ENCODE measurements around the gene CNDP1.

Gene CNDP1

DNA sequence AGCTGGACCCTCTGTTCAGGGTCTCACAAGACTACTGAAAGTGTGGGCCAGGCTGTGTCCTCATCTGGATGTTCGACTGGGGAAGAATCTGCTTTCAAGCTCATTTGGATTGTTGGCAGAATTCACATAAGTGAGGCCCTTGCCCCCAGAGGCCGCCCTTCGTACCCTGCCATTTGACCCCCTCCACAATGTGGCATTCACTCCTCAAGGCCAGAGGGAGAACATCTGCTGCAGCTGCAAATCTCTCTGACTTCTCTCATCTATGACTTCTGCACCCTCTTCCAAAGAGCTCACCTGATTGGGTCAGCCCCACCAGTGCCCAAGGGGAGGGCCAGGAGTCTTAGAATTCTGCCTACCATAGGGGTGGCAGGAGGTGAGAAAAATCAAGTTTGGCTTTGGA lies 42.0 kb upstream of the CNDP1 start:
- Histone ChIP-seq H3K4me3 (ENCODE audit: low read depth, low read length) (no peak overlapping the region), H3K27me3 (no peaks in the 10 kb centered on the region), H3K4me1 (no peaks in the 10 kb centered on the region), H3K36me3 (no peaks in the 10 kb centered on the region), H3K9me3 (no peaks in the 10 kb centered on the region)
- no peak for DNase-seq
- TF ChIP-seq, protein P1, sequence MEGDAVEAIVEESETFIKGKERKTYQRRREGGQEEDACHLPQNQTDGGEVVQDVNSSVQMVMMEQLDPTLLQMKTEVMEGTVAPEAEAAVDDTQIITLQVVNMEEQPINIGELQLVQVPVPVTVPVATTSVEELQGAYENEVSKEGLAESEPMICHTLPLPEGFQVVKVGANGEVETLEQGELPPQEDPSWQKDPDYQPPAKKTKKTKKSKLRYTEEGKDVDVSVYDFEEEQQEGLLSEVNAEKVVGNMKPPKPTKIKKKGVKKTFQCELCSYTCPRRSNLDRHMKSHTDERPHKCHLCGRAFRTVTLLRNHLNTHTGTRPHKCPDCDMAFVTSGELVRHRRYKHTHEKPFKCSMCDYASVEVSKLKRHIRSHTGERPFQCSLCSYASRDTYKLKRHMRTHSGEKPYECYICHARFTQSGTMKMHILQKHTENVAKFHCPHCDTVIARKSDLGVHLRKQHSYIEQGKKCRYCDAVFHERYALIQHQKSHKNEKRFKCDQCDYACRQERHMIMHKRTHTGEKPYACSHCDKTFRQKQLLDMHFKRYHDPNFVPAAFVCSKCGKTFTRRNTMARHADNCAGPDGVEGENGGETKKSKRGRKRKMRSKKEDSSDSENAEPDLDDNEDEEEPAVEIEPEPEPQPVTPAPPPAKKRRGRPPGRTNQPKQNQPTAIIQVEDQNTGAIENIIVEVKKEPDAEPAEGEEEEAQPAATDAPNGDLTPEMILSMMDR (IDR thresholded peaks at IDR 0.05; ENCODE audit: low read depth, low read length): no peak

DNA sequence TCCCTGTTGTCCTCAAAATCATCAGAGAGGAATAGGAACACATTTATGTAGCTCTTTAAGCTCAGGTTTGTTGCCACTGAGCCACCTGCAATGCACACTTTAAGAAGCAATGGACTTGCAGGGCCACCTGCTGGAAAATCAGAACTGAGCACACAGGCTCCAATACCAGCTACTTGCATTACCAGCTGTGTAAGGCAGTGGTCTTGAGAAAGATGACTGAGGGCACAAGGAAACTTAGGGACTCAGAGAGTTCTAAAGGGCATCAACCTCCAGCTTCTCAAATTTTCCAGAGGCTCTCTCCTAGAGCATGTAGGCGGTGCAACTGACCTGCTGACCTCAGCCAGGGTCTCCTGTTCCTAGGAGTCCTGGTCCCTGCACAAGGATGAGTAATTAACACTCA lies 40.6 kb upstream of the CNDP1 start:
- H3K9me3 ChIP-seq: no peaks in the 10 kb centered on the region
- H3K4me3 ChIP-seq (ENCODE audit: low read depth, low read length): no peak overlapping the region
- no peaks in the 10 kb centered on the region for H3K27me3 ChIP-seq
- DNase-seq: peak; percentile 25
- H3K4me1 ChIP-seq: no peaks in the 10 kb centered on the region
- TF ChIP-seq, protein P1 (IDR thresholded peaks at IDR 0.05; ENCODE audit: low read depth, low read length): peak; percentile 51
- H3K36me3 ChIP-seq: no peaks in the 10 kb centered on the region

DNA sequence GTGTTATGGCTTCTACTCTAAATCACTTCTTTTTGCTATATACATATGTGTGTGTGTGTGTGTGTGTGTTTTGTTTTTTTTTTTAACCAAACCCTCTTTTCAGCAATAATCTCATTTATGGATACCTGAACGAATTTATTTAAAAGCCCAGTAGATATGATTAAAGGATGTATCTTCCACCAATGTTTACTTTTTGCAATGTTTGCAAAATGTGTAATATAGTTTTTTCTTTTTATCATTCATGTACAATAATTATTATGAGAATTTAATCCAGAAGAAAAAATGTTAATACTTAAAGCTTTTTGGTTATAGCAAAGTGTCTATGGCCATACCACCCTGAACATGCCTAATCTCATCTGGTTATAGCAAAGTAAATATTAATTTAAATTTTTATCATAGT lies 39.8 kb upstream of the CNDP1 start:
- H3K4me3 ChIP-seq (ENCODE audit: low read depth, low read length): no peak overlapping the region

DNA sequence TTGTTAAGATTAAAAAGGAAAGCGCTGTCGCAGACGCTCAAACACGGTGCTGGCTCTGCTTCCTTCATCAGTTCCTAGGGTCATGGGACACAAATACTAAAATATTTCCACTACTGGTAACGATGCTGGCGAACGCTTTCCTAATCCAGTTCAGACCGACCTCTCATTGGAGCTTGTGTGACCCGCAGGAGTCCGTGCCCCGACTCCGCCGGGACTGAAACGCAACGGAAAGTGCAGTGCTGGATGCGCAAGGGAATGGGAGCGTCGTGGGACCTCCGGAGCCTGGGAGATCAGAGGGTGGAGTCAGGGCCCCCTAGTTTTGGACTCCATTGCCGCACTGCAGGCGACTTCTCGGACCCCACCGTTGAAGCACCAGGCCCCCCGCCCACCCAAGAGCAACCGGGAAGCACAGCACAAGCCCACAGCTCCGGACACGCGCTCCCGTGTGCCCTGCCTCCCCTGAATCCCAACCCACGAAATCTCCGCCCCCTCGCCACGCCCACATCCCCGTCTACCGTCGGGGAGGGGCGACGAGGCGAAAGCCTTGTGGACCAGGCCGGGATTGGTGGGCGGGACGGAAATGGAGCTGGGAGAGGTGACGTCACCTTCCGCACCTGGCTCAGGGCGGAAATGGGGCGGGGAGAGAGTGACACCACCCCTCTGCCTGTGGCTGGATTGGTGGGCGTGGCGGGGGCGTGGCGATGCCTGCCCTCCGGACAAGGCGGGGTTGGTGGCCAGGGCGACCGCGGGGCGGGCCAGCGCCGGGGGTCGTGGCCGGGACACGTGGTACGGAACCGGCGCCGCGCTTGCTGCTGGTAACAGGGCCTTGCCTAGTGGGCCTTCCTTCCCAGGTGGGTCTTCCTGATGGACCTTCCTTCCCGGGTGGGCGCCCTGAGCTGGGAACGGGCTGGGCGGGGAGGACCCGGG lies 38.5 kb upstream of the CNDP1 start, which contains the start of gene CNDP2:
CNDP2 (plus strand) TSS at position 783 of the 927 bp plus-strand sequence. CDS start 3,611 bp downstream, outside the sequence.
- no peaks in the 10 kb centered on the region for H3K36me3 ChIP-seq
- peak; percentile 98 for DNase-seq
- H3K4me3 ChIP-seq (ENCODE audit: low read depth, low read length): peak within 1 kb of the TSS; percentile 73

More for the DNA sequence above, 39.8 kb upstream of the CNDP1 start:
- Histone ChIP-seq H3K27me3 (no peaks in the 10 kb centered on the region), H3K4me1 (no peaks in the 10 kb centered on the region), H3K36me3 (no peaks in the 10 kb centered on the region), H3K9me3 (no peaks in the 10 kb centered on the region)
- no peak for DNase-seq
- TF ChIP-seq, protein P1 (IDR thresholded peaks at IDR 0.05; ENCODE audit: low read depth, low read length): no peak

DNA sequence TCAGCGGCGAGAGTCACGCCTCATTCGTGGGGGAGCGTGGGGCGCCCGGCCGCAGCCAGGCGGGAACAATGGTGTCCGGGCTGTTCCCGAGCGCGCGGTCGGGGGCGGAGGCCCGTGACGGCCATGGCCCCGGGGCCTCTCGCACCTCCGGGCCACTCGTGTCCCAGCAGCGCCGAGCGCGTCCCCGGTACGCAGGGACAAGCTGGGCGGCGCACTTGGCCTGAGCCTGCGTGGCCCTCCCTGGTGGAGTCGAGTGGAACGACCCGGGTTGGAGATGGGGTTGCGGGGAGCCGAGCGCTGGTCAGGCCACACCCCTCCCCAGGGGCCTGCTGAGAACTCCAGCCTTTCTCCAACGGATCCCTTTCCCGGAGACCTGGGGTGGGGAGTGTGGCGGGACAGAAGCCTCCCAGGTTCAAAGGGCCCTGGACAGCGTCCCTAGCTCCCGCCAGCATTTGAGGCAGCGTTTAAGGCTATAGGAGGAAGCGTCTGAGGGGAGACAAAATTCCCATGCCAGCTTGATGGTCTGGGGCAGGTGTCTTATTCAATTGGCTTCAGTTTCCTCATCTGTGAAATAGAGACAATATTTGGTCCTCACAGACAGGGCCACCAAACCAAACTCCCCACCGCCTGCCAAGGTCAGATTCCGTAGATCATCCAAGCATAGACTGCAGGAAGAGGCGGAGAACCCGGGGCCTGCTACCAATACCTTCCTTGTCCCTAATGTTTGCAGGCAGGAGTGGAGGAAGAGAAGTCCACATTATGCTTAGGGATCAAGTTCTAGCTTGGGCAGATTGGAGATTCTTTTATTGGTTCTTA lies 37.6 kb upstream of the CNDP1 start:
- Histone ChIP-seq H3K36me3 (no peaks in the 10 kb centered on the region), H3K9me3 (no peaks in the 10 kb centered on the region), H3K4me3 (ENCODE audit: low read depth, low read length) (peak overlapping the region; percentile 73), H3K4me1 (no peaks in the 10 kb centered on the region), H3K27me3 (no peaks in the 10 kb centered on the region)
- DNase-seq: peak; percentile 58
- TF ChIP-seq, protein P1 (IDR thresholded peaks at IDR 0.05; ENCODE audit: low read depth, low read length): no peak

More for the DNA sequence above, 38.5 kb upstream of the CNDP1 start, which contains the start of gene CNDP2:
- Histone ChIP-seq H3K4me1 (no peaks in the 10 kb centered on the region), H3K27me3 (no peaks in the 10 kb centered on the region), H3K9me3 (no peaks in the 10 kb centered on the region)
- TF ChIP-seq, protein P1 (IDR thresholded peaks at IDR 0.05; ENCODE audit: low read depth, low read length): no peak
